ENCODE results near the gene SIRT6.
"Not testable (repeated sequence)": the region's sequence is repeated elsewhere in the genome, so short reads cannot be mapped to it uniquely, and the experiment has no call there.

The SIRT6 gene

DNA sequence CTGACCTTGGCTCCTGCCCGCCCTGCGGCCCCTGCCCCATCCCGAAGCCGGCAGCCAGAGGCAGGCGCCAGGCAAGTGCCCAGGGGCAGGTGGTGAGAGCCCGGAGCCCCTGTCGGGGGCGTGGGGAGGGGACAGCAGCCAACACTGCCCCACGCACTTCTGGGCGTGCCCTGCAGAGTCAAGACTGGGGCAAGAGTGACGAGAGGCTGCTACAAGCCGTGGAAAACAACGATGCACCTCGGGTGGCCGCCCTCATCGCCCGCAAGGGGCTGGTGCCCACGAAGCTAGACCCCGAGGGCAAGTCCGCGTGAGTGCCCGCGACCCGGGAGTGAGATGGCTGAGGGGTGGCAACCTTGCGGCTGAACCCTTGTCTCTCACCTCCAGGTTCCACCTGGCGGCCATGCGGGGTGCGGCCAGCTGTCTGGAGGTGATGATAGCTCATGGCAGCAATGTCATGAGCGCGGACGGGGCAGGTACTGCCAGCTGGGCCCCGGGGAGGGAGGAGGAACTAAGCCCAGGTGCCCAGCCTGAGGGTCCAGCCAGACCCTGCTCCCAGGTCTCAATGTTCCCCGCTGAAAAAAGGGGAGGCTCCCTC is 17.4 kb upstream of the SIRT6 start:
- DNase-seq (ENCODE audit: low spot score): no peak

DNA sequence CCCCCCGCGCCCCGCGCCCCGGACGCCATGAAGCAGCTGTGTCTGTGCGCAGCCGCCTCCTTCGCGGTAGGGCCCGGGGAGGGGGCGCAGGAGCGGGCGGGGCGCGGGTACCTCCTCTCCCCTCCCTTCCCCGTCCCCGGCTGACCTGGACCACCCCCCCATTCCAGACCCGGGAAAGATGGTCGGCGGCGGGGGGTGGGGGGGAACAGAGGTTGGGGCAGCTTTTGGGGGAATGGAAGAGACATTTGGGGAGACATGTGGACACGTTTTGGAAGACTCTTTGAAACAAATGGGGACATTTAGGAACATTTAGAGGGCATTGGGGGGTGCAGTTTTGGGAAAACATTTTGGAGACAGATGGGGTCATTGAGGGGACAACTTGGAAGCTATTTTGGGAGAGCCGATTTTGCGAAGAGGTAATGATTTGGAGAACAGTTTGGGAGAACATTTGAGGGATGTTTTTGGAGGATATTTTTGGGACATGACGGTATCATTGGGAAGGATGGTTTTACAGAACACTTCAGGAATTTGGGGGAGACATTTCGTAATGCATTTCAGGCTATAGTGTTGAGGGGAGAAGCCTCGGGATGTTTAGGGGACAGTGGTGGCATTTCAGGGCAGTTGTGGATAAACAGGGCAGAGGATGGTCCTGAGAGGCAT is 16.2 kb upstream of the SIRT6 start:
- DNase-seq (ENCODE audit: low spot score): no peak

GRCh38 chr19:4197625-4198466 is 15.5 kb upstream of the SIRT6 start:
- peak; percentile 39 for DNase-seq (ENCODE audit: low spot score)

DNA sequence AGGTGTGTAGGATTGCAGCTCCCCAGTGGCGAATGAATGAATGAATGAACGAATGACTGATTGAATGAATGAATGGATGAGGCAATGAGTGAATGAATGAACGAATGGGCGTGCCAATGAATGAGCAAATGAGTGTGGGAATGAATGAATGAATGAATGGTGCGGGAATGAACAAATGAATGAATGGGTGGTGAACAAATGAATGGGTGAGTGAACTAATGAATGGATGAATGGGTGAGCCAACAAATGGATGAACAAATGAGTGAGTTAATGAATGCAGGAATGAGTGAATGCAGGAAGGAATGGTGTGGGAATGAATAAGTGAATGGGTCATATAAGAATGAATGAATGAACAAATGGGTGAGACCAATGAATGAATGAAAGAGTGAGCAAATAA is 14.9 kb upstream of the SIRT6 start:
- no peak for DNase-seq (ENCODE audit: low spot score)

GRCh38 chr19:4196587-4197148 is 14.3 kb upstream of the SIRT6 start:
- DNase-seq (ENCODE audit: low spot score): no peak

DNA sequence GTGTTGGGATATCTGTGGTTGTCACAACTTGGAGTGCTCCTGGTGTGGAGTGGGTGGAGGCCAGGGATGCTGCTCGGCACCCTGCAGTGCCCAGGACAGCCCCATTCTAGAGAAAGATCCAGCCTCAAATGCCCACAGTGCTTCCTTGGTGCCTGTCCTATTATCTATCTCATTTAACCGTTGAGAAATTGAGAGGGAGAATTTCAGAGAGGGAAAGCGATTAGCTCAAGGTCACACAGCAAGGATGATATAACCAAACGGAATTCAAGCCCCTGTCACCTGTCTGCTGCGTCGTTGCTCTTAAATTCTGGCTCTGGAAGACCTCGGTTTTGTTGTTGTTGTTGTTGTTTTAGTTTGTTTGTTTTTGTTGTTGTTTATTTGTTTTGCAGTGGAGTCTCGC is 13.6 kb upstream of the SIRT6 start:
- DNase-seq (ENCODE audit: low spot score): no peak

DNA sequence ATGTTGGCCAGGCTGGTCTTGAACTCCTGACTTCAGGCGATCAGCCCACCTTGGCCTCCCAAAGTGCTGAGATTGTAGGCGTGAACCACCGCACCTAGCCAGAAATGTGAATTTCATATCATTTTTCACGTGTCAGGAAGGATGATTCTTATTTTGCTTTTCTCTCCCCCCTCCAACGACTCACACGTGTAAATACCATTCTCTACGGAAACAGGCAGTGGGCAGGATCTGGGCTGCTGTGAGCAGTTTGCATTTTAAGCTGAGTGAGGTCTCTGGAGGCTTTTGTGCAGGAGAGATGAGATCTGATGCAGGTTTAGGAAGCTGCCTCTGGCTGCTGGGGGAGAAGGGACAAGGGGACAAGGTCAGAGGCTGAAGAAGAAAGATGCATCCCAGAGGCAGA is 12.0 kb upstream of the SIRT6 start:
- no peak for DNase-seq (ENCODE audit: low spot score)

GRCh38 chr19:4192537-4192936 is 10.2 kb upstream of the SIRT6 start:
- DNase-seq (ENCODE audit: low spot score): not testable (repeated sequence)

- no peak for DNase-seq (ENCODE audit: low spot score)
Observed at GRCh38 chr19:4189641-4190040, 7.3 kb upstream of the SIRT6 start.

DNA sequence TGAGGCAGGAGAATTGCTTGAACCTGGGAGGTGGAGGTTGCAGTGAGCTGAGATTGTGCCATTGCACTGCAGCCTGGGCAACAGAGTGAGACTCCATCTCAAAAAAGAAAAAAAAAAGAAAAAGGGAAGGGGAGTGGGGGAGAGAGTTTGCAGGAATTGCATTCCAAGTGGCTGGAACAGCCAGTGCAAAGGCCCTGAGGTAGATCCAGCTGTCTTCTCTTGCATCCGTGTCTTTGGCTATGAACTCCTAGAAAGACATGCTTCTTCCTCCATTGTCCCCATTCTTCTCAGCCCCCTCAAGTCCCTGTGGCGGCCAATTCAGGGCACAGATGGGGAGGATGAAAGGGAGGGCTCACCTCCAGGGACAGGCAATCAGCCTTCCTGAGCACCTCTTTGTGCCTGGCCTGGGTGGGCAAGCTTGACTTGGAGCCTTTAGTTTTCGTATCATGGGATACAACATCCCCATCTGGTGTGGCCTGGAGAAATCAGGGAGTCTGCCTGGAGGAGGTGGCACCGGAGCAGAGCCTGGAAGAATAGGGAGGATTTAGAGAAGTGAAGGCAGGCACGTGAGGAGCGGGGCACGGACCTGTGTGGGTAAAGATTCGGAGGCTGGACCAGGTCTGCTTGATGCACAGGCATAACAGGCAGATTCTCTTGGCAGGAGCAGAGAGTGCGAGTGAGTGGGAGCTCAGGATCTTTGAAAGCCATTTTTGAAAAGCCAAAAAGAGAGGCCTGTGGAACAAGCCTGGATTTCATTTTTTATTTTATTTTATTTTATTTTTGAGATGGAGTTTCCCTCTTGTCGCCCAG is 5.2 kb upstream of the SIRT6 start:
- DNase-seq (ENCODE audit: low spot score): no peak

DNA sequence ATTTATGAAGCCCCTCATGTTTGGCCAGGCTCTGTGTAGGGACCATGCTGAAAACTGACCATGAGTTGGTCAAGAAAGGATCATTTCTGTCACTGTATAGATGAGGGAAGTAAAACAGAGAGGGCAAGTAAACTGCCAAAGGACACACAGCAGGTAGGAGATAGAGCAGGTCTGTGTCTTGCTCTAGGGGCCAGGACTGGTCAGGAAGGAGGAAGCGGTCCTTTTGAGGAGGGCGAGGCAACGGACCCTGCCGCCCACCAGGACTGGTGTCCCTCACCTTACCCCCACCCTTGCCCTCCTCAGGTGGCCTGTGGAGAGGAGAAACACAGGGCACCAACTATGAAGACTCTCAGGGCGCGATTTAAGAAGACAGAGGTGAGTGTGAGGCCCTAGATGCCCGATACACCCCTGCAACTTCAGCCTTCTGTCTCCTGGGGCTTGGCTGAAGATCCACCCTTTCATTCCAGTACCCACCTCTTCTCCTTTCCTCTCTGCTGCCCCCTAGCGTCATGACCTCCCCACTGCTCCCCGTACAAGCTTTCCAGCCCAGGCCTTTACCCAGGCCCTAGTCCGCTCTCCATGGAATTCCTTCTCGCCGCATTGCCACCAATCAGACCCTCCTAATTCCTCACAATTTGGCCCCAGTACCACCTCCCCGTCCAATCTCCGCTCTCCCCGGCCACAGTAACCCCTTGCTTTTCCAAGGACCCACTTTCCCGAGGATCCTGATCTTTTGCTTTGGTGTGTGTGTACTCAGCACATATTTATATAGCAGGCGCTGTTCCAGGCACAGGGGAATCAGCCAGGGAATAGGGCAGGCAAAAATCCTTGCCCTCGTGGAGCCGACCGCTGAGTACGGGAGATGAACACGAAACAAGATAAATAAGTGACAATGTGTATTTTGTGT is 4.0 kb upstream of the SIRT6 start:
- DNase-seq (ENCODE audit: low spot score): peak; percentile 90

GRCh38 chr19:4185413-4186086 is 3.2 kb upstream of the SIRT6 start:
- DNase-seq (ENCODE audit: low spot score): no peak

- no peak for DNase-seq (ENCODE audit: low spot score)
Observed at GRCh38 chr19:4184718-4185352, 2.5 kb upstream of the SIRT6 start.

DNA sequence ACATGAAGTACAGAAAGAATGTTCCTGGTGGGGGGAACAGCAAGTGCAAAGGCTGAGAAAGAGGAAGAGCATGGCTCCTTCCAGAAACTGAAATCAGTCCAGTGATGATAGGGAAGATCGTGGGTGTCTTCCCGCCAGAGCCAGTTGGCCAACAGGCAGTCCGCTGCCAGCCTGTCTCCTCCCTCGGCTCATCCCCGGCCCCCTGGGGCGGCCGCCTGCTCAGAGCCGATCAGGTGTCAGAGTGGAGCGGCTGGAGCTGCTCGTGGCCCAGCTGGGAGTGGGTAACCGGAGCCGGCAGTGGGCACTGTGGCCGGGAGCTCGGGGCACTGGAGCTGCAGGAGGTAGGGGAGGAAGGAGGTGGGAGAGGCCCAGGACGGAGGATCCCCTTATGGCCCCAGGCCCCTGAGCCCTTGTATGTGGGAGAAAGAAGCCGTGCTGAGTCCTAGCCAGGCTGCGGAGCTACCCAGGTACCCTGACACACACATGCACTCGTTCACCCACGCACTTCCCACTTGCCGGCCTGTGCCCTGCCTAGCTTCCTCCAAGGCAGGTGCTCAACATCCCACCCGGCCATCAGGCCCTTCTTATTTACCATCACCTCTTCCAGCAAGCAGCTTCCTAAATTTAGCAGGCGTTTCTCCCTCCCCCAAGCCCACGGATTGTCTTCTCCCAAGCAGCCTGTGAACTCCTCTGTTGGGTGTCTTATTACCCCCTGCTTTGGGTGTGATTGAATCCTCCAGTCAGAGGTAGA is 1.8 kb upstream of the SIRT6 start:
- no peak for DNase-seq (ENCODE audit: low spot score)

- no peak for DNase-seq (ENCODE audit: low spot score)
Observed at GRCh38 chr19:4181053-4181508, 1.3 kb downstream of the SIRT6 start.

DNA sequence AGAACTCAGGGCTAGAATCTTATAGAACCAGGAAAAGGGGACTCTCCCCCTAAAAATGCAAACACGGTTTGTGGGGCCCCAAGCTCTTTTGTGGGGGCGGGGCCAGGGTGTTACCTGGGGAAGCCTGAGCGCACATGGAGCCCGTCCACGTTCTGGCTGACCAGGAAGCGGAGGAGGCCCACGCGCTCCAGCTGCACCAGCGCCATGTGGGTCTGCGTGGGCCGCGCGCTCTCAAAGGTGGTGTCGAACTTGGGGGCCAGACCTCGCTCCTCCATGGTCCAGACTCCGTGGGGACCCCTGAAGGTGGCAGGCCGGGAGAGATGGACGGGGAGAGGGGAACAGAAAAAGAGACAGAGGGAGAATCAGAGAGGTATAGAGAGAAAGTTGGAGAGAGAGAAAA is 3.4 kb downstream of the SIRT6 start:
- no peak for DNase-seq (ENCODE audit: low spot score)

- DNase-seq (ENCODE audit: low spot score): no peak
Observed at GRCh38 chr19:4177146-4177545, 5.2 kb downstream of the SIRT6 start.

DNA sequence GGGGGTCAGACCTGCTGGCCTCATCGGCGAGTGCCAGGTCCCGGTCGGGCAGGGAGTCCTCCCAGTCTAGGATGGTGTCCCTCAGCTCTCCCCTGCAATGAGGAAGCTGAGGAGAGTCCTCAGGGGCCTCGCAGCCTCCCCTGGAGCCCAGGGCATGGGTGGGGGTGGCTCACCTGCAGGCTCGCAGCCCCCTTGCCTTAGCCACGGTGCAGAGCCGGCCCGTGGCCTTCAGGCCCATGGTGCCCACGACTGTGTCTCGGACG is 6.8 kb downstream of the SIRT6 start:
- no peak for DNase-seq (ENCODE audit: low spot score)

DNA sequence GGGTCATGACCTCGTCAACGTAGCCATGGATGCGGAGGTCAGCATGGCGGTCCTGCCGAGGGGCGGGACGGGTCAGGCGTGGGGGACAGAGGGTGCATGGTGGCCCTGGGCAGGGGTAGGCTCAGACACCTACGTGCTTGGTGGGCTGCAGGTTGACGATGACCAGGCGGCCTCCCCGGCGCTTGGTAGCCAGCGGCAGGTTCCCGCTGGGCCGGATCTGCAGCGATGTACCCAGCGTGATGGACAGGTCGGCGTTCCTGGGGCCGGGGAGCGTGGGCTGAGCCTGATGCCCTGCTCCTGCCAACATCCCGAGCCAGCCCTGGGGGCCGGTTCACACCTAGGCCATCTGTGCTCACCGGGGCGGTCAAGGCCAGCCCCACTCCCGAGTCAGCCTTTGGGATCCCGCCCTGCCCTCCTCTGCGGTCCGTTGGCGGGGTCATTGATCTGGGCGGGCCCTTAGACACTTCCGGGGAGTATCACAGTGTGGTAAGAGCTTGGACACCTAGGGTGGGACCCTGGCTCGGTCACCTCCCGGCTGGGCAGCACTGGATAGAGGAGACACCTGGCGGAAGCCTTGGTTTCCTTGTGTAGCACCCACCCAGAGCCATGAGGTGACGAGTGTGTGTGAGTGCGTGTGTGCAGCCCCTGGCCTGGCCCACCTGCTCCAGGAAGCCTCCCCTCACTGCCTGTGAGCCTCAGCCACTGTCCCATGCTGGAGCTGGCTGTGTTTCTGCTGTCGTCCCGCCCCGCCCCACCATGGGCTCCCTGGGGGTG is 7.3 kb downstream of the SIRT6 start:
- DNase-seq (ENCODE audit: low spot score): no peak
